Smooth muscle cell (in vitro differentiated cells): ENCODE measurements around the gene PLA2G6. TPM values are rescaled to one million over a fixed set of nuclear protein-coding genes. Genes with fewer than 3 reads are reported as not detected.

Experiments
- DNase-seq: peaks from one replicate; lab custom pipeline; 2025; ENCODE audit not compliant: unreplicated experiment; lab: John Stamatoyannopoulos, UW
- H2AFZ ChIP-seq: fragments of 200-600 bp; sonication (generic); 2 replicates; pipeline ENCODE4 v1.6.0; 2016; ENCODE audit warnings: antibody characterized with exemption, low read depth, mild to moderate bottlenecking
- H3F3A ChIP-seq: fragments of 200-600 bp; sonication (generic); 2 replicates; pipeline ENCODE4 v1.6.0; 2017; ENCODE audit warnings: antibody characterized with exemption, low read depth
- H3K27ac ChIP-seq: fragments of 200-600 bp; sonication (generic); 2 replicates; pipeline ENCODE4 v1.5.1; 2016; ENCODE audit warnings: low read depth, mild to moderate bottlenecking
- H3K27me3 ChIP-seq: fragments of 200-600 bp; sonication (generic); 2 replicates; pipeline ENCODE4 v1.6.1; 2016; ENCODE audit warnings: low read depth, mild to moderate bottlenecking
- H3K36me3 ChIP-seq: fragments of 200-600 bp; sonication (generic); 2 replicates; pipeline ENCODE4 v1.5.1; 2016; ENCODE audit warnings: low read depth
- H3K4me1 ChIP-seq: fragments of 200-600 bp; sonication (generic); 2 replicates; pipeline ENCODE4 v1.5.1; 2016; ENCODE audit warnings: low read depth
- H3K4me2 ChIP-seq: fragments of 200-600 bp; sonication (generic); 2 replicates; pipeline ENCODE4 v1.6.0; 2016; ENCODE audit warnings: mild to moderate bottlenecking
- H3K4me3 ChIP-seq: fragments of 200-600 bp; sonication (generic); 2 replicates; pipeline ENCODE4 v1.5.1; 2016; ENCODE audit warnings: mild to moderate bottlenecking
- H3K79me2 ChIP-seq: fragments of 200-600 bp; sonication (generic); 2 replicates; pipeline ENCODE4 v1.6.0; 2016; ENCODE audit warnings: low read depth, mild to moderate bottlenecking
- H3K9ac ChIP-seq: fragments of 200-600 bp; sonication (generic); 2 replicates; pipeline ENCODE4 v1.6.0; 2016; ENCODE audit warnings: low read depth
- H3K9me3 ChIP-seq: fragments of 200-600 bp; sonication (generic); replicated peaks from 2 replicates; pipeline ENCODE4 v1.5.1; 2016; ENCODE audit warnings: low read depth
- H4K20me1 ChIP-seq: fragments of 200-600 bp; sonication (generic); 2 replicates; pipeline ENCODE4 v1.6.0; 2016; ENCODE audit warnings: low read depth
- WGBS: methylation state at CpG from one replicate; pipeline ENCODE4 v1.1.7; 2016; ENCODE audit warnings: low lambda C conversion rate; 5-methylcytosine and 5-hydroxymethylcytosine counted together
- polyA plus RNA-seq: library from polyadenylated mRNA; unstranded; fragments of >200 nt; fragmentation: Nextera tagmentation; extraction: Ambion mirVana; gene quantifications from 2 replicates; pipeline ENCODE4 v1.2.1, GENCODE V29; 2016
- total RNA-seq: library from RNA; depleted of rRNA; stranded (reverse); fragments of >200 nt; gene quantifications from 2 replicates; pipeline ENCODE4 v1.2.3, GENCODE V29; 2014
- TF ChIP-seq, protein P1 (sequence below): fragments of 200-600 bp; sonication (generic); IDR thresholded peaks from 2 replicates; pipeline ENCODE4 v1.5.1; 2017; ENCODE audit warnings: borderline replicate concordance, mild to moderate bottlenecking, antibody characterized with exemption; ENCODE audit not compliant: insufficient read depth, poor library complexity, severe bottlenecking

The PLA2G6 gene
- total and polyA plus RNA-seq, 2 experiments from 2014 or later: 6.1 to 8.9 TPM

DNA sequence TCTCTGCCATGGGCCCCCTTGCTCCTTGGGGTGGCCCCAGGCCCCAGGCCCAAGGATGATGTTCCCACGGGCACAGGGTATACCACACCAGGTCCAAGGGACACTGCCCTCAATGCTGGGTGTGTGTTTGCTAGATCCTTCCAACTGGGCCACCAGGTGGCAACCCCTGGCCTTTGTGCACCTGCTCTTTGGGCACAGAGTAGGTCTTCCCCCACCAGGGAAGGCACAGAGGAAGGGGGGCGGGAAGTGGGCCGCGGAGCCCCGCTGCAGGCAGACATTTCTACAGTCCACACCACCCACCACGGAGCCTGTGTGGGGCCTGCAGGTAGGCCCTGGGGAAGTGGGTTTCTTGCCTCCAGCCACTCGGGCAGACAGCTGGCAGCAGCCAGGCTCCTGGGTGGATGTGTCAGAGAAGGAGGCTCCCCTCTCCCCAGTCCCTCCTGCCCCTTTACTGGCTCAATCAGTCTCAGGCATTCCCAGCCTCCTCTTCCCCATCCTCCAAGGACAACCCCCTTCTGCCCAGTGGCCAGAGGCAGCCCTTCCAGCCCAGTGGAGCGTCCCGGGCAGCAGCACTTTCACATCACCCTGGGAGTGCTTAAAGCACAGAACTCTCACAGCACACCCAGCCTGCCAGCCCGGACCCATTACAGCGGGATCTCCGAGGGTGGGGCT lies 41.8 kb upstream of the PLA2G6 start:
- Histone ChIP-seq H3K27ac (no peak overlapping the region), H4K20me1 (no peaks in the 10 kb centered on the region), H3F3A (no peaks in the 10 kb centered on the region), H3K4me3 (no peak overlapping the region), H3K79me2 (no peaks in the 10 kb centered on the region), H3K9ac (no peak overlapping the region), H3K4me2 (no peak overlapping the region), H3K9me3 (no peaks in the 10 kb centered on the region), H3K27me3 (no peaks in the 10 kb centered on the region), H2AFZ (no peak overlapping the region), H3K4me1 (peaks cover 11% of the 10 kb centered on the region), H3K36me3 (no peaks in the 10 kb centered on the region)
- DNase-seq: no peak
- 94% methylated on average over 12 of the region's 12 CpGs for WGBS
- TF ChIP-seq, protein P1, sequence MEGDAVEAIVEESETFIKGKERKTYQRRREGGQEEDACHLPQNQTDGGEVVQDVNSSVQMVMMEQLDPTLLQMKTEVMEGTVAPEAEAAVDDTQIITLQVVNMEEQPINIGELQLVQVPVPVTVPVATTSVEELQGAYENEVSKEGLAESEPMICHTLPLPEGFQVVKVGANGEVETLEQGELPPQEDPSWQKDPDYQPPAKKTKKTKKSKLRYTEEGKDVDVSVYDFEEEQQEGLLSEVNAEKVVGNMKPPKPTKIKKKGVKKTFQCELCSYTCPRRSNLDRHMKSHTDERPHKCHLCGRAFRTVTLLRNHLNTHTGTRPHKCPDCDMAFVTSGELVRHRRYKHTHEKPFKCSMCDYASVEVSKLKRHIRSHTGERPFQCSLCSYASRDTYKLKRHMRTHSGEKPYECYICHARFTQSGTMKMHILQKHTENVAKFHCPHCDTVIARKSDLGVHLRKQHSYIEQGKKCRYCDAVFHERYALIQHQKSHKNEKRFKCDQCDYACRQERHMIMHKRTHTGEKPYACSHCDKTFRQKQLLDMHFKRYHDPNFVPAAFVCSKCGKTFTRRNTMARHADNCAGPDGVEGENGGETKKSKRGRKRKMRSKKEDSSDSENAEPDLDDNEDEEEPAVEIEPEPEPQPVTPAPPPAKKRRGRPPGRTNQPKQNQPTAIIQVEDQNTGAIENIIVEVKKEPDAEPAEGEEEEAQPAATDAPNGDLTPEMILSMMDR: peak; percentile 2

DNA sequence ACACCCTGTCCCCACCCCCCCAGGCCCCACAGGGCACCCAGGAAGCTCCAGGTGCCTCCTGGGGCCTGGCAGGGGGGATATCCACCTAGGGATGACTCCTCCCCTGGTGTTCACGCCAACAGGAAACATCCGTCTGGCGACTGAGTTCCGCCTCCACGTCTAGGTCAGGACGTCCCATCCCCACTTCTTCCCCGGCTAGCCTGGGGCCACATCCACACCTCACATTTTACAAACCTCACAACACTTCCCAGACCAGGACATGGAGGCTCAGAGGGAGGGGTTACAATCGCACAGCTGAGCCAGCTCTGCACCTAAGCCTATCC lies 41.1 kb upstream of the PLA2G6 start:
- Histone ChIP-seq H3K4me3 (no peak overlapping the region), H3F3A (peaks cover 2% of the 10 kb centered on the region), H3K79me2 (no peaks in the 10 kb centered on the region), H4K20me1 (no peaks in the 10 kb centered on the region), H2AFZ (no peak overlapping the region), H3K27me3 (no peaks in the 10 kb centered on the region), H3K9ac (no peak overlapping the region), H3K4me2 (no peak overlapping the region), H3K9me3 (no peaks in the 10 kb centered on the region), H3K36me3 (no peaks in the 10 kb centered on the region), H3K4me1 (peaks cover 16% of the 10 kb centered on the region), H3K27ac (peak overlapping the region; percentile 11)
- TF ChIP-seq, protein P1: no peak
- DNase-seq: no peak
- WGBS: 64% methylated on average over 8 of the region's 8 CpGs

DNA sequence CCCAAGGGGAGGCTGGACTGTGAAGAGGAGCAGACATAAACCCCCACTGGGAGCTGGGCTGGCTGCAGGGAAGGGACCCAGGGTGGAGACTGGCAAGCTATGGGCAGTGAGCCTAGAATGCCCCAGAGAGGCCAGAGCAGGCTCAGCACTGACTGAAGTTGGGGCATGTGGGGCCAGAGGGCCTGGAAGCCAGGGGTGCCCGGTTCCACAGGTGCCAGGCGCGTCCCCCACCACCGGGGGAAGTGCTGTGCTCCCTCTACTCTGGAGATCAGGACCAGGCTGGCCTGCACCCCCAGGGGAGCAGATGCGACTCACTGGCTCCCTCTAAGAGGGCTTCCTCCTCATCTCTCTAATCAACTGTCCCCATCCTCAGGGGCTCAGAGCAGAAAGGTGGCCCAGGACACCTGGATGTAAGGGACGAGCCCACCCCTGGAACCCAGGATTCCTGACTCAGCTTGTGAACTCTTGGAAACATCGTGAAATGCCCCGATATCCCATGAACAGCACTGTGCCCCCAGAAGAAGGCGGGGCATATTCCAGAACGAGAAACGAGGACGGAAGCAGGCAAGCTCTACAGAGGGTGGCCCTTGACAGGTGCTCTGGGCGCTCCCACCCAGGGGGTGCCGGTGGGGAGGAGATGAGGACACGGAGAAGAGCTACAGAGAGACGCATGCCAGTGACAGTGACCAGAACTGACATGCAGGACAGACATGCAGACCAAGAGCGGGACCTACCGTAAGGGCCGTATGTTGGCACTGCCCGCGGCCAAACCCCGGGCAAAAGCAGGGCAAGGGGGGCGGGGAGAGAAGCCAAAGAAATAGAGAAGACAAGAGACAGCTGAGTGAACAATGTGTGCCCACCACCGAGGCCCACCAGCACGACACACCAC lies 40.5 kb upstream of the PLA2G6 start:
- Histone ChIP-seq H3K4me3 (no peak overlapping the region), H2AFZ (no peak overlapping the region), H3F3A (peaks cover 2% of the 10 kb centered on the region), H3K4me2 (no peak overlapping the region), H3K4me1 (peaks cover 16% of the 10 kb centered on the region), H3K9ac (no peak overlapping the region), H3K9me3 (no peaks in the 10 kb centered on the region), H3K27ac (no peak overlapping the region), H3K27me3 (no peaks in the 10 kb centered on the region), H3K79me2 (no peaks in the 10 kb centered on the region), H3K36me3 (no peaks in the 10 kb centered on the region), H4K20me1 (no peaks in the 10 kb centered on the region)
- TF ChIP-seq, protein P1: no peak
- 93% methylated on average over 25 of the region's 25 CpGs for WGBS
- DNase-seq: no peak
